ENCODE measurements around the gene RPN2. TPM values are rescaled to one million over a fixed set of nuclear protein-coding genes. Genes with fewer than 3 reads are reported as not detected.

The RPN2 gene
- total RNA-seq, 6 donors from 2014 or later, result 55.5 to 193 (median 143) TPM

GRCh38 chr20:37246736-37247135 lies 67.6 kb downstream of the RPN2 start:
- ATAC-seq (ENCODE audit: low FRiP score in 2 of 2), result no peak
- Histone ChIP-seq H3K4me3 (no peak overlapping the region), H3K27me3 (no peaks in the 10 kb centered on the region), H3K27ac (no peak overlapping the region), H3K9me3 (no peaks in the 10 kb centered on the region), H3K4me1 (no peaks in the 10 kb centered on the region), H3K36me3 (peaks cover 3 to 27% (median 20%) of the 10 kb centered on the region in 4 donors)
- TF ChIP-seq EP300 (IDR thresholded peaks at IDR 0.05), result no peak
- no peak for TF ChIP-seq POLR2AphosphoS5 (IDR thresholded peaks at IDR 0.05)
- no peak for TF ChIP-seq CTCF (IDR thresholded peaks at IDR 0.05)
- TF ChIP-seq POLR2A (IDR thresholded peaks at IDR 0.05), result no peak
- 90 to 92% methylated on average over 5 of the region's 5 CpGs for WGBS, 2 donors
- DNase-seq, result no peak

GRCh38 chr20:37247547-37247946 lies 68.4 kb downstream of the RPN2 start:
- H3K4me1 ChIP-seq, result no peaks in the 10 kb centered on the region
- H3K9me3 ChIP-seq, result no peaks in the 10 kb centered on the region
- WGBS, 2 donors, result 76 to 82% methylated on average over 1 of the region's 1 CpG
- H3K27me3 ChIP-seq, result no peaks in the 10 kb centered on the region
- DNase-seq, result no peak
- TF ChIP-seq CTCF (IDR thresholded peaks at IDR 0.05) (no peak), EP300 (IDR thresholded peaks at IDR 0.05) (no peak), POLR2A (IDR thresholded peaks at IDR 0.05) (no peak), POLR2AphosphoS5 (IDR thresholded peaks at IDR 0.05) (no peak)
- peaks cover 0 to 19% (median 13%) of the 10 kb centered on the region in 4 donors for H3K36me3 ChIP-seq
- ATAC-seq (ENCODE audit: low FRiP score in 2 of 2), result no peak
- no peak overlapping the region for H3K4me3 ChIP-seq
- no peak overlapping the region for H3K27ac ChIP-seq

- TF ChIP-seq CTCF (IDR thresholded peaks at IDR 0.05) (no peak), POLR2AphosphoS5 (IDR thresholded peaks at IDR 0.05) (no peak), POLR2A (IDR thresholded peaks at IDR 0.05) (no peak), EP300 (IDR thresholded peaks at IDR 0.05) (no peak)
- no peak overlapping the region for H3K4me3 ChIP-seq
- no peaks in the 10 kb centered on the region for H3K9me3 ChIP-seq
- no peak for DNase-seq
- H3K27ac ChIP-seq, result no peak overlapping the region
- 91 to 92% methylated on average over 2 of the region's 2 CpGs for WGBS, 2 donors
- no peaks in the 10 kb centered on the region for H3K4me1 ChIP-seq
- no peak for ATAC-seq (ENCODE audit: low FRiP score in 2 of 2)
- no peaks in the 10 kb centered on the region for H3K27me3 ChIP-seq
- H3K36me3 ChIP-seq, result peaks cover 0 to 1% (median 0%) of the 10 kb centered on the region in 4 donors
These were observed 70.2 kb downstream of the RPN2 start for GRCh38 chr20:37249304-37249703.

GRCh38 chr20:37251825-37252477 lies 72.8 kb downstream of the RPN2 start:
- TF ChIP-seq POLR2A (IDR thresholded peaks at IDR 0.05) (no peak), CTCF (IDR thresholded peaks at IDR 0.05) (no peak), EP300 (IDR thresholded peaks at IDR 0.05) (no peak), POLR2AphosphoS5 (IDR thresholded peaks at IDR 0.05) (no peak)
- no peaks in the 10 kb centered on the region for H3K9me3 ChIP-seq
- H3K4me1 ChIP-seq, result no peaks in the 10 kb centered on the region
- H3K36me3 ChIP-seq, result no peaks in the 10 kb centered on the region
- no peak for DNase-seq
- no peaks in the 10 kb centered on the region for H3K27me3 ChIP-seq
- ATAC-seq (ENCODE audit: low FRiP score in 2 of 2), result no peak
- H3K27ac ChIP-seq, result no peak overlapping the region
- WGBS, 2 donors, result 64 to 72% methylated on average over 14 to 15 of the region's 15 CpGs
- no peak overlapping the region for H3K4me3 ChIP-seq

- no peaks in the 10 kb centered on the region for H3K27me3 ChIP-seq
- no peak for ATAC-seq (ENCODE audit: low FRiP score in 2 of 2)
- no peak overlapping the region for H3K27ac ChIP-seq
These were observed 74.0 kb downstream of the RPN2 start for GRCh38 chr20:37253087-37253486.

More at GRCh38 chr20:37253087-37253486, 74.0 kb downstream of the RPN2 start:
- no peak overlapping the region for H3K4me3 ChIP-seq
- TF ChIP-seq POLR2A (IDR thresholded peaks at IDR 0.05) (no peak), EP300 (IDR thresholded peaks at IDR 0.05) (no peak), CTCF (IDR thresholded peaks at IDR 0.05) (no peak), POLR2AphosphoS5 (IDR thresholded peaks at IDR 0.05) (no peak)
- H3K36me3 ChIP-seq, result no peaks in the 10 kb centered on the region
- H3K4me1 ChIP-seq, result no peaks in the 10 kb centered on the region
- WGBS, 2 donors, result 85 to 89% methylated on average over 11 to 12 of the region's 12 CpGs
- no peak for DNase-seq
- no peaks in the 10 kb centered on the region for H3K9me3 ChIP-seq

Measured in upper lobe of left lung (tissue), 6 donors.